Measurements from ENCODE around the gene STRBP. TPM values are rescaled to one million over a fixed set of nuclear protein-coding genes. Genes with fewer than 3 reads are reported as not detected.

Gene STRBP
- total RNA-seq, 3 donors from 2014 or later = 39.8 to 45.0 (median 44.2) TPM

DNA sequence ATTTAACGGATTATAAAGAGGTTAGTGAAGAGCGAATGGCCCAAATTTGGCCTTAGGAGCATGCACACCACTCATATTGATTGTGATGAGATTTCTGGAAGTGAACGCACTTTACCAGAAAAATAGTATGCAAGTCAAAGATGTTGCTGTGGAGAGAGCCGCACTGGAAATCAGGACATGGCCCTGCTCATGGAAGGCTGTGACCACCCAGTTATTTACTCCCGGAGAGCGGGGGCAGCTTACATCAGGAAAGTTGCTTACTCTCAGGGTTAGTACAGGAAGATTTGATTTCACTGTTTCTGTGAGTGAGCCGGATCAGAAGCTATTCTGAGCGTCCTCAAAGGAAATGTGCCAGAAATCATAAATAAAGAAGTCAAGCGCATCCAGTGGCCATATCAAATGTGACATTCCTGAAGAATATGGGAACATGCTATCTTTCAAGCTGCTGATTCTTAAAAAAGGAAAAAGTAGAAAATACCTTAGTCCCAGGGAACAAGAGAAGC lies 42.9 kb upstream of the STRBP start:
- no peaks in the 10 kb centered on the region for H3K36me3 ChIP-seq (ENCODE audit: low read depth)
- no peaks in the 10 kb centered on the region for H3K9me3 ChIP-seq
- H3K4me3 ChIP-seq = no peak overlapping the region
- no peak for ATAC-seq
- intact Hi-C loops (cut with DNase I, micrococcal nuclease) = no loop called here
- TF ChIP-seq, protein P1, sequence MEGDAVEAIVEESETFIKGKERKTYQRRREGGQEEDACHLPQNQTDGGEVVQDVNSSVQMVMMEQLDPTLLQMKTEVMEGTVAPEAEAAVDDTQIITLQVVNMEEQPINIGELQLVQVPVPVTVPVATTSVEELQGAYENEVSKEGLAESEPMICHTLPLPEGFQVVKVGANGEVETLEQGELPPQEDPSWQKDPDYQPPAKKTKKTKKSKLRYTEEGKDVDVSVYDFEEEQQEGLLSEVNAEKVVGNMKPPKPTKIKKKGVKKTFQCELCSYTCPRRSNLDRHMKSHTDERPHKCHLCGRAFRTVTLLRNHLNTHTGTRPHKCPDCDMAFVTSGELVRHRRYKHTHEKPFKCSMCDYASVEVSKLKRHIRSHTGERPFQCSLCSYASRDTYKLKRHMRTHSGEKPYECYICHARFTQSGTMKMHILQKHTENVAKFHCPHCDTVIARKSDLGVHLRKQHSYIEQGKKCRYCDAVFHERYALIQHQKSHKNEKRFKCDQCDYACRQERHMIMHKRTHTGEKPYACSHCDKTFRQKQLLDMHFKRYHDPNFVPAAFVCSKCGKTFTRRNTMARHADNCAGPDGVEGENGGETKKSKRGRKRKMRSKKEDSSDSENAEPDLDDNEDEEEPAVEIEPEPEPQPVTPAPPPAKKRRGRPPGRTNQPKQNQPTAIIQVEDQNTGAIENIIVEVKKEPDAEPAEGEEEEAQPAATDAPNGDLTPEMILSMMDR (IDR thresholded peaks at IDR 0.05) = no peak
- DNase-seq = no peak
- H3K4me1 ChIP-seq (ENCODE audit: low read depth) = no peaks in the 10 kb centered on the region

DNA sequence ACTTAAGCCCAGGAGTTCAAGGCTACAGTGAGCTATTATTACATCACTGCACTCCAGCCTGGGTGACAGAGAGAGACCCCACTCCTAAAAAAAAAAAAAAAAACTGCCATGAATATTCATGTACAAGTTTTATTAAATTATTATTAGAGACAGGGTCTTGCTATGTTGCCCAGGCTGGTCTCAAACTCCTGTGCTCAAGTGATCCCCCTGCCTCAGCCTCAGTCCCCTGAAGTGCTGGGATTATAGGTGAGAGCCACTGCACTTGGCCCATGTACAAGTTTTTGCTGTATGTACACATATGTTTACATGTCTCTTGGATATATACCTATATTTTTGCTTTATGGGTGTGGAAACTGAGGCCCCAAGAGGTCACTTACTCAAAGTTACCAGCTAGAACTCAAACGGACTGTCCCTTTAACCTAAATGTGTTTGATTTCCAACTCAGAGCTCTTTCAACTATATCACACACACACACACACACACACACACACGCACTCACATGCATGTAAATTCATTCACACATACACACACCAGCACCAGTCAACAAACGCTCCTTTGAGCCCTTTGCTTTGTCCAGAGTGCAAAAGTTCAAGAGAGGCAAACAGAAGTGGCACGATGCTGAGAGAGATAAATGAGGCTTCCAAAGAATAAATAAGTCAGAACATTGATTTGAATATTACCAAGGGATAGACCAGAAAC lies 42.3 kb upstream of the STRBP start:
- Histone ChIP-seq H3K36me3 (ENCODE audit: low read depth) (no peaks in the 10 kb centered on the region), H3K4me1 (ENCODE audit: low read depth) (no peaks in the 10 kb centered on the region), H3K4me3 (no peak overlapping the region), H3K9me3 (no peaks in the 10 kb centered on the region)
- ATAC-seq (no peak), DNase-seq (no peak)
- TF ChIP-seq, protein P1 (IDR thresholded peaks at IDR 0.05) = no peak
- intact Hi-C loops (cut with DNase I, micrococcal nuclease) = no loop called here

DNA sequence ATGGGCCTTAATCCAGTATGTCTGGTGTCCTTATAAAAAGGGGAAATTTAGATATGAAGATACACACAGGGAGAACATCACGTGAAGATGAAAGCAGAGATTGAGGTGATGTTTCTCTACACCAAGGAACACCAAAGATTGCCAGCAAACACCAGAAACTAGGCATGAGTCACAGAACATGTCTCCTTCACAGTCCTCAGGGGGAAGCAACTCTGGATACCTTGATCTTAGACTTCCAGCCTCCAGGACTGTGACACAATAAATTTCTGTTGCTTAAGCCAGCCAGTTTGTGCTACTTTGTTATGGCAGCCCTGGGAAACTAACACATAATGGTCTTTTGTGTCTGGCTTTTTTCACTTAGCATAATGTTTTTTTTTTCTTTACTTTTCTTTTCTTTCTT lies 41.2 kb upstream of the STRBP start:
- Histone ChIP-seq H3K36me3 (ENCODE audit: low read depth) (no peaks in the 10 kb centered on the region), H3K9me3 (no peaks in the 10 kb centered on the region), H3K4me1 (ENCODE audit: low read depth) (no peaks in the 10 kb centered on the region), H3K4me3 (no peak overlapping the region)
- no peak for DNase-seq
- TF ChIP-seq, protein P1 (IDR thresholded peaks at IDR 0.05) = no peak
- intact Hi-C loops (cut with DNase I, micrococcal nuclease) = no loop called here
- ATAC-seq = no peak

DNA sequence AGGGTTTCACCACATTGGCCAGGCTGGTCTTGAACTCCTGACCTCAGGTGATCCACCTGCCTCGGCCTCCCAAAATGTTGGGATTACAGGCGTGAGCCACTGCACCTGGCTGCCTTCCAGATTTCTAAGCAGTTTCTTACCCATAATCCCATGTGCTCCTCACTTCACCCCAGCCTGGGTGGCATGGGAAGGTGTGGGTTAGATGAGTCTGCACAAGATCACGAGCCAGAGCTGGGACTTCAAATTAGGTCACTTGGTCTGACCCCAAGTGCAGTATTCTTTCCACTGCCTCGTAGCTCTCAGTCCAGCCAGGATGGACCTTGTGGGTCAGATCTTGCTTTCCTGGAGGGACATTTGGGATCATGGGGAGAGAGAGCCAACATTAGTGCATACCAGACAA lies 37.5 kb upstream of the STRBP start:
- no peak overlapping the region for H3K4me3 ChIP-seq
- H3K9me3 ChIP-seq = no peaks in the 10 kb centered on the region
- no peak for DNase-seq
- ATAC-seq = no peak
- TF ChIP-seq, protein P1 (IDR thresholded peaks at IDR 0.05) = no peak
- H3K4me1 ChIP-seq (ENCODE audit: low read depth) = no peaks in the 10 kb centered on the region
- intact Hi-C loops (cut with DNase I, micrococcal nuclease) = no loop called here
- no peaks in the 10 kb centered on the region for H3K36me3 ChIP-seq (ENCODE audit: low read depth)

DNA sequence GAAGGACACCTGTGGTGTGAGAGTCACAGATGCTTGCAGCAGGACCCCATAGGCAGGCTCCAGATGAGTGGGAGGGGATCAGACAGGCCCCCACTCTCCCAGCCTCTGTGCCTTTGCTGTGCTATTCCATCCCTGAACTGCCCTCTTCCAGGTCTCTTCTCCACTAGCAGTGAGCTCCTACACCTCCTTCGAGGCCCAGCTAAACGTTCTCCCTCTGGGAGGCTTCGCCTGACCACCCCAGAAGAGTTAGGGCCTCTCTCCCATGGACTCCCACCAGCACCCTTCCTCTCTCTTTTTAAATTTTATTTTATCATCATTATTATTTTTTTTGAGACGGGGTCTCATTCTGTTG lies 35.9 kb upstream of the STRBP start:
- DNase-seq (no peak), ATAC-seq (no peak)
- Histone ChIP-seq H3K4me1 (ENCODE audit: low read depth) (no peaks in the 10 kb centered on the region), H3K9me3 (no peaks in the 10 kb centered on the region), H3K36me3 (ENCODE audit: low read depth) (no peaks in the 10 kb centered on the region), H3K4me3 (no peak overlapping the region)
- intact Hi-C loops (cut with DNase I, micrococcal nuclease) = no loop called here
- TF ChIP-seq, protein P1 (IDR thresholded peaks at IDR 0.05) = no peak
